ENCODE measurements around the gene SND1.

Gene SND1

GRCh38 chr7:127974446-127975035 is 322.5 kb downstream of the SND1 start:
- POLR2A ChIA-PET: no interaction called here
- WGBS (ENCODE audit: insufficient coverage): 100% methylated on average over 3 of the region's 5 CpGs
- Histone ChIP-seq H3K4me1 (ENCODE audit: control extremely low read depth in 1 of 4, control insufficient read depth in 4 of 4, insufficient read depth in 4 of 4, low read length in 3 of 4) (no peaks in the 10 kb centered on the region), H3K9me3 (ENCODE audit: control extremely low read depth in 1 of 5, control insufficient read depth in 4 of 5, insufficient read depth in 2 of 5, low read depth in 1 of 5, low read length in 4 of 5) (peaks cover 3 to 19% (median 15%) of the 10 kb centered on the region in 5 experiments), H3K27ac (ENCODE audit: insufficient read depth in 1 of 2, low read depth in 1 of 2, low read length in 2 of 2, poor library complexity in 1 of 2, severe bottlenecking in 2 of 2) (no peak overlapping the region), H3K4me3 (ENCODE audit: control insufficient read depth in 1 of 7, extremely low read depth in 1 of 7, insufficient read depth in 4 of 7, low read depth in 2 of 7, low read length in 6 of 7) (no peak overlapping the region), H3K27me3 (replicated peaks in 2 of 5; ENCODE audit: control insufficient read depth in 4 of 5, insufficient read depth in 5 of 5, low read length in 4 of 5) (no peaks in the 10 kb centered on the region), H3K36me3 (ENCODE audit: control insufficient read depth in 4 of 4, insufficient read depth in 4 of 4, low read length in 3 of 4) (peaks cover 4 to 41% (median 24%) of the 10 kb centered on the region in 4 experiments)
- DNase-seq: no peak
- CTCF ChIA-PET: interaction anchor here (2.1 kb wide), 1 partner anchor 9 kb away, joined by 6 read pairs; no protein-coding TSS in a partner anchor

GRCh38 chr7:127976056-127976737 is 324.2 kb downstream of the SND1 start:
- Histone ChIP-seq H3K4me3 (ENCODE audit: control insufficient read depth in 1 of 7, extremely low read depth in 1 of 7, insufficient read depth in 4 of 7, low read depth in 2 of 7, low read length in 6 of 7) (no peak overlapping the region), H3K27me3 (replicated peaks in 2 of 5; ENCODE audit: control insufficient read depth in 4 of 5, insufficient read depth in 5 of 5, low read length in 4 of 5) (no peaks in the 10 kb centered on the region), H3K36me3 (ENCODE audit: control insufficient read depth in 4 of 4, insufficient read depth in 4 of 4, low read length in 3 of 4) (peaks cover 4 to 41% (median 24%) of the 10 kb centered on the region in 4 experiments), H3K27ac (ENCODE audit: insufficient read depth in 1 of 2, low read depth in 1 of 2, low read length in 2 of 2, poor library complexity in 1 of 2, severe bottlenecking in 2 of 2) (no peak overlapping the region), H3K9me3 (ENCODE audit: control extremely low read depth in 1 of 5, control insufficient read depth in 4 of 5, insufficient read depth in 2 of 5, low read depth in 1 of 5, low read length in 4 of 5) (peaks cover 3 to 19% (median 15%) of the 10 kb centered on the region in 5 experiments), H3K4me1 (ENCODE audit: control extremely low read depth in 1 of 4, control insufficient read depth in 4 of 4, insufficient read depth in 4 of 4, low read length in 3 of 4) (no peaks in the 10 kb centered on the region)
- POLR2A ChIA-PET: no interaction called here
- CTCF ChIA-PET: interaction anchor here (0.6 kb wide), 1 partner anchor 40 kb away, joined by 3 read pairs; no protein-coding TSS in a partner anchor
- 100% methylated on average over 6 of the region's 6 CpGs for WGBS (ENCODE audit: insufficient coverage)
- no peak for DNase-seq

GRCh38 chr7:127976738-127977120 is 324.7 kb downstream of the SND1 start:
- no peak for DNase-seq
- no peak overlapping the region for H3K4me3 ChIP-seq (ENCODE audit: control insufficient read depth in 1 of 7, extremely low read depth in 1 of 7, insufficient read depth in 4 of 7, low read depth in 2 of 7, low read length in 6 of 7)
- ChIA-PET CTCF (no interaction called here), POLR2A (no interaction called here)
- peaks cover 3 to 19% (median 15%) of the 10 kb centered on the region in 5 experiments for H3K9me3 ChIP-seq (ENCODE audit: control extremely low read depth in 1 of 5, control insufficient read depth in 4 of 5, insufficient read depth in 2 of 5, low read depth in 1 of 5, low read length in 4 of 5)
- H3K36me3 ChIP-seq (ENCODE audit: control insufficient read depth in 4 of 4, insufficient read depth in 4 of 4, low read length in 3 of 4): peaks cover 4 to 41% (median 24%) of the 10 kb centered on the region in 4 experiments
- H3K27ac ChIP-seq (ENCODE audit: insufficient read depth in 1 of 2, low read depth in 1 of 2, low read length in 2 of 2, poor library complexity in 1 of 2, severe bottlenecking in 2 of 2): no peak overlapping the region
- no peaks in the 10 kb centered on the region for H3K4me1 ChIP-seq (ENCODE audit: control extremely low read depth in 1 of 4, control insufficient read depth in 4 of 4, insufficient read depth in 4 of 4, low read length in 3 of 4)
- WGBS (ENCODE audit: insufficient coverage): no CpG with 5 or more reads among the region's 7 CpGs
- no peaks in the 10 kb centered on the region for H3K27me3 ChIP-seq (replicated peaks in 2 of 5; ENCODE audit: control insufficient read depth in 4 of 5, insufficient read depth in 5 of 5, low read length in 4 of 5)

- Histone ChIP-seq H3K4me3 (ENCODE audit: control insufficient read depth in 1 of 7, extremely low read depth in 1 of 7, insufficient read depth in 4 of 7, low read depth in 2 of 7, low read length in 6 of 7) (no peak overlapping the region), H3K4me1 (ENCODE audit: control extremely low read depth in 1 of 4, control insufficient read depth in 4 of 4, insufficient read depth in 4 of 4, low read length in 3 of 4) (no peaks in the 10 kb centered on the region), H3K36me3 (ENCODE audit: control insufficient read depth in 4 of 4, insufficient read depth in 4 of 4, low read length in 3 of 4) (peaks cover 4 to 41% (median 21%) of the 10 kb centered on the region in 4 experiments), H3K27ac (ENCODE audit: insufficient read depth in 1 of 2, low read depth in 1 of 2, low read length in 2 of 2, poor library complexity in 1 of 2, severe bottlenecking in 2 of 2) (no peak overlapping the region), H3K9me3 (ENCODE audit: control extremely low read depth in 1 of 5, control insufficient read depth in 4 of 5, insufficient read depth in 2 of 5, low read depth in 1 of 5, low read length in 4 of 5) (peaks cover 3 to 19% (median 15%) of the 10 kb centered on the region in 5 experiments), H3K27me3 (replicated peaks in 2 of 5; ENCODE audit: control insufficient read depth in 4 of 5, insufficient read depth in 5 of 5, low read length in 4 of 5) (no peaks in the 10 kb centered on the region)
- ChIA-PET CTCF (no interaction called here), POLR2A (no interaction called here)
- whole genome bisulfite sequencing (ENCODE audit: insufficient coverage): 100% methylated on average over 1 of the region's 4 CpGs
- DNase-seq: no peak
Measured at GRCh38 chr7:127978421-127978820, 326.4 kb downstream of the SND1 start.

- POLR2A ChIA-PET: no interaction called here
- no peak overlapping the region for H3K27ac ChIP-seq (ENCODE audit: insufficient read depth in 1 of 2, low read depth in 1 of 2, low read length in 2 of 2, poor library complexity in 1 of 2, severe bottlenecking in 2 of 2)
Measured at GRCh38 chr7:127979113-127979727, 327.2 kb downstream of the SND1 start.

GRCh38 chr7:127979728-127980126 is 327.7 kb downstream of the SND1 start:
- H3K27ac ChIP-seq (ENCODE audit: insufficient read depth in 1 of 2, low read depth in 1 of 2, low read length in 2 of 2, poor library complexity in 1 of 2, severe bottlenecking in 2 of 2): no peak overlapping the region
- H3K4me3 ChIP-seq (ENCODE audit: control insufficient read depth in 1 of 7, extremely low read depth in 1 of 7, insufficient read depth in 4 of 7, low read depth in 2 of 7, low read length in 6 of 7): no peak overlapping the region
- ChIA-PET POLR2A (no interaction called here), CTCF (interaction anchor here (1.4 kb wide), 1 partner anchor 18 kb away, joined by 3 read pairs; no protein-coding TSS in a partner anchor)
- peaks cover 3 to 19% (median 15%) of the 10 kb centered on the region in 5 experiments for H3K9me3 ChIP-seq (ENCODE audit: control extremely low read depth in 1 of 5, control insufficient read depth in 4 of 5, insufficient read depth in 2 of 5, low read depth in 1 of 5, low read length in 4 of 5)
- no peak for DNase-seq
- H3K27me3 ChIP-seq (replicated peaks in 2 of 5; ENCODE audit: control insufficient read depth in 4 of 5, insufficient read depth in 5 of 5, low read length in 4 of 5): no peaks in the 10 kb centered on the region
- H3K4me1 ChIP-seq (ENCODE audit: control extremely low read depth in 1 of 4, control insufficient read depth in 4 of 4, insufficient read depth in 4 of 4, low read length in 3 of 4): no peaks in the 10 kb centered on the region
- H3K36me3 ChIP-seq (ENCODE audit: control insufficient read depth in 4 of 4, insufficient read depth in 4 of 4, low read length in 3 of 4): peaks cover 4 to 41% (median 19%) of the 10 kb centered on the region in 4 experiments

More at GRCh38 chr7:127979113-127979727, 327.2 kb downstream of the SND1 start:
- H3K36me3 ChIP-seq (ENCODE audit: control insufficient read depth in 4 of 4, insufficient read depth in 4 of 4, low read length in 3 of 4): peaks cover 4 to 41% (median 21%) of the 10 kb centered on the region in 4 experiments
- no peaks in the 10 kb centered on the region for H3K4me1 ChIP-seq (ENCODE audit: control extremely low read depth in 1 of 4, control insufficient read depth in 4 of 4, insufficient read depth in 4 of 4, low read length in 3 of 4)
- H3K27me3 ChIP-seq (replicated peaks in 2 of 5; ENCODE audit: control insufficient read depth in 4 of 5, insufficient read depth in 5 of 5, low read length in 4 of 5): no peaks in the 10 kb centered on the region
- CTCF ChIA-PET: interaction anchor here (1.4 kb wide), 1 partner anchor 19 kb away, joined by 3 read pairs; no protein-coding TSS in a partner anchor
- H3K9me3 ChIP-seq (ENCODE audit: control extremely low read depth in 1 of 5, control insufficient read depth in 4 of 5, insufficient read depth in 2 of 5, low read depth in 1 of 5, low read length in 4 of 5): peaks cover 3 to 19% (median 15%) of the 10 kb centered on the region in 5 experiments
- DNase-seq: no peak
- WGBS (ENCODE audit: insufficient coverage): 98% methylated on average over 8 of the region's 9 CpGs
- no peak overlapping the region for H3K4me3 ChIP-seq (ENCODE audit: control insufficient read depth in 1 of 7, extremely low read depth in 1 of 7, insufficient read depth in 4 of 7, low read depth in 2 of 7, low read length in 6 of 7)

- H3K27me3 ChIP-seq (replicated peaks in 2 of 5; ENCODE audit: control insufficient read depth in 4 of 5, insufficient read depth in 5 of 5, low read length in 4 of 5): no peaks in the 10 kb centered on the region
- H3K4me1 ChIP-seq (ENCODE audit: control extremely low read depth in 1 of 4, control insufficient read depth in 4 of 4, insufficient read depth in 4 of 4, low read length in 3 of 4): no peaks in the 10 kb centered on the region
- H3K36me3 ChIP-seq (ENCODE audit: control insufficient read depth in 4 of 4, insufficient read depth in 4 of 4, low read length in 3 of 4): peaks cover 4 to 36% (median 15%) of the 10 kb centered on the region in 4 experiments
- no peak overlapping the region for H3K4me3 ChIP-seq (ENCODE audit: control insufficient read depth in 1 of 7, extremely low read depth in 1 of 7, insufficient read depth in 4 of 7, low read depth in 2 of 7, low read length in 6 of 7)
- H3K9me3 ChIP-seq (ENCODE audit: control extremely low read depth in 1 of 5, control insufficient read depth in 4 of 5, insufficient read depth in 2 of 5, low read depth in 1 of 5, low read length in 4 of 5): peaks cover 3 to 19% (median 14%) of the 10 kb centered on the region in 5 experiments
- DNase-seq: no peak
- H3K27ac ChIP-seq (ENCODE audit: insufficient read depth in 1 of 2, low read depth in 1 of 2, low read length in 2 of 2, poor library complexity in 1 of 2, severe bottlenecking in 2 of 2): no peak overlapping the region
- WGBS (ENCODE audit: insufficient coverage): 100% methylated on average over 1 of the region's 1 CpG
- POLR2A ChIA-PET: no interaction called here
- CTCF ChIA-PET: interaction anchor here (0.5 kb wide), 1 partner anchor 111 kb away, joined by 4 read pairs; no protein-coding TSS in a partner anchor
Measured at GRCh38 chr7:127980901-127981300, 328.9 kb downstream of the SND1 start.

All from common myeloid progenitor, CD34-positive (primary cell).